Epithelial cell of esophagus (primary cell): Measurements from ENCODE around the gene CEP83.

Experiments
- DNase-seq: peaks from one replicate; pipeline ENCODE4 v3.0.0; 2010; ENCODE audit warnings: low read depth
- H3K4me3 ChIP-seq: 2 replicates; pipeline ENCODE4 v1.5.1; 2011; ENCODE audit warnings: mild to moderate bottlenecking, low read length, control low read depth
- TF ChIP-seq, protein P1 (sequence below): IDR thresholded peaks from 2 replicates; pipeline ENCODE4 v1.5.1; 2011; ENCODE audit warnings: low read depth, mild to moderate bottlenecking, low read length, control low read depth, inconsistent platforms; ENCODE audit not compliant: insufficient read depth; ENCODE audit errors: missing control alignments

Gene CEP83, protein sequence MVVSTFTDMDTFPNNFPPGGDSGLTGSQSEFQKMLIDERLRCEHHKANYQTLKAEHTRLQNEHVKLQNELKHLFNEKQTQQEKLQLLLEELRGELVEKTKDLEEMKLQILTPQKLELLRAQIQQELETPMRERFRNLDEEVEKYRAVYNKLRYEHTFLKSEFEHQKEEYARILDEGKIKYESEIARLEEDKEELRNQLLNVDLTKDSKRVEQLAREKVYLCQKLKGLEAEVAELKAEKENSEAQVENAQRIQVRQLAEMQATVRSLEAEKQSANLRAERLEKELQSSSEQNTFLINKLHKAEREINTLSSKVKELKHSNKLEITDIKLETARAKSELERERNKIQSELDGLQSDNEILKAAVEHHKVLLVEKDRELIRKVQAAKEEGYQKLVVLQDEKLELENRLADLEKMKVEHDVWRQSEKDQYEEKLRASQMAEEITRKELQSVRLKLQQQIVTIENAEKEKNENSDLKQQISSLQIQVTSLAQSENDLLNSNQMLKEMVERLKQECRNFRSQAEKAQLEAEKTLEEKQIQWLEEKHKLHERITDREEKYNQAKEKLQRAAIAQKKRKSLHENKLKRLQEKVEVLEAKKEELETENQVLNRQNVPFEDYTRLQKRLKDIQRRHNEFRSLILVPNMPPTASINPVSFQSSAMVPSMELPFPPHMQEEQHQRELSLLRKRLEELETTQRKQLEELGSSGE

DNA sequence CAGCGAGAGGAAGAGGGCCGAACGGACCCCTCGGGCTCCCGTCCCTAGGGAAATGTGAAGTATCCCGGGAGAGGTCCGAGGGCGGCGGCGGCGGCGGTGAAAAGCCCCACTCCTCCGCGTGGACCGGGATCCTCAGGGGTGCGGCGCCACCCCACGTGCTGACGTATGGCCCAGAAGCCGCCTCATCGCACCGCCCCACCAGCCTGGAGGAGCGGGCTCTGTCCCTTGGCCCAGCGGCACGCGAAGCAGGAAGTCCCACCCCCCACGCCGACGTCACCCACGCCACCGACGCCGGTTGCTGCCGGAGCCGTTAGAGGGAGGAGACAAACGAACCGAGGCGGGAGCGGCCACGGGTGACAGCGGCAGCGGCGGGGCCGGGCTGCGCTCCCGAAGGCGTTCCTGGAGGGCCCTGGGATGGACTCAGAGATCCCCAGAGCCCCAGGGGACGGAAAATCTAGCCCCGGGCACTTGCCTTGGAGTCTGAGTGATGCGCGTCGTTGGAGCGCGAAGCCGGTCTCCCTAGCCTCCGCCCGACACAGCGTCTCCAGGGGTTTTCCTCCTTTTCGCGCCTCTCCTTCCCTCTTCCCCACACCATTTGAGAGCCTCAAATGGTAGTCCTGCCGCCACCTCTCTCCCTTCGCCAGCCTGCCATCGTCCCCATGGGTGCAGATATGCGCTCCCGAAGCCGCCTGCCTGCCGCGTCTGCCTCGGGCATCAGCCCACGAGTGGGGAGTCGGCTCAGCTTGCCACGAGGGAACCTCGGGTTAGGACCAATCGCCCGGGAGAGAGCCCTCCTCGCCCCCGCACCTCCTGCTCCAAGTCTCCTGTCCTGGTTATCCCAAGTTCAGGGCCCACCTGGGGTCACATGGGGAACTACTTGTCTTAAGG is at the start of gene CEP83:
CEP83 (minus strand) TSS at position 140 of the 888 bp plus-strand sequence. CDS start 47,377 bp downstream, outside the sequence.
- TF ChIP-seq, protein P1, sequence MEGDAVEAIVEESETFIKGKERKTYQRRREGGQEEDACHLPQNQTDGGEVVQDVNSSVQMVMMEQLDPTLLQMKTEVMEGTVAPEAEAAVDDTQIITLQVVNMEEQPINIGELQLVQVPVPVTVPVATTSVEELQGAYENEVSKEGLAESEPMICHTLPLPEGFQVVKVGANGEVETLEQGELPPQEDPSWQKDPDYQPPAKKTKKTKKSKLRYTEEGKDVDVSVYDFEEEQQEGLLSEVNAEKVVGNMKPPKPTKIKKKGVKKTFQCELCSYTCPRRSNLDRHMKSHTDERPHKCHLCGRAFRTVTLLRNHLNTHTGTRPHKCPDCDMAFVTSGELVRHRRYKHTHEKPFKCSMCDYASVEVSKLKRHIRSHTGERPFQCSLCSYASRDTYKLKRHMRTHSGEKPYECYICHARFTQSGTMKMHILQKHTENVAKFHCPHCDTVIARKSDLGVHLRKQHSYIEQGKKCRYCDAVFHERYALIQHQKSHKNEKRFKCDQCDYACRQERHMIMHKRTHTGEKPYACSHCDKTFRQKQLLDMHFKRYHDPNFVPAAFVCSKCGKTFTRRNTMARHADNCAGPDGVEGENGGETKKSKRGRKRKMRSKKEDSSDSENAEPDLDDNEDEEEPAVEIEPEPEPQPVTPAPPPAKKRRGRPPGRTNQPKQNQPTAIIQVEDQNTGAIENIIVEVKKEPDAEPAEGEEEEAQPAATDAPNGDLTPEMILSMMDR: no peak
- peak within 1 kb of the TSS; percentile 82 for H3K4me3 ChIP-seq
- DNase-seq: peak; percentile 95

DNA sequence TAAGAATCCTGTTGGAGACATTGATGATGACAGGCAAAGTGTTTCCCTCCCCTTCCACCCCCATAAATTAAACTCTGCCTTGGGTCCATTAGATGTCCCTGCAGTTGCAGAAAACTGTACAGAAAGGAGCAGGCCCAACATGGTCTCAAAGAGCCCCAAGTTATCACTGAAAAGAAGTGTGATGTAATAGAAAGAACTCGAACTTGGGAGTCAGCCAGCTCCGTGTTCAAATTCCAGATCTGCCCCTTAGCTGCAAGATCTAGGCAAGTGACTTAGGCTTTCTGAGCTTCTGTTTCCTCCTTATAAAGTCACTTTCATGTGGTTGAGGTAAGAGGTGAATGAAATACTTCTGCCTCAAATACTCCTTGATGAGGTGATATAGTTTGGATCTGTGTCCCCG is 49.6 kb upstream of the CEP83 start:
- TF ChIP-seq, protein P1: no peak
- no peak overlapping the region for H3K4me3 ChIP-seq
- DNase-seq: no peak

DNA sequence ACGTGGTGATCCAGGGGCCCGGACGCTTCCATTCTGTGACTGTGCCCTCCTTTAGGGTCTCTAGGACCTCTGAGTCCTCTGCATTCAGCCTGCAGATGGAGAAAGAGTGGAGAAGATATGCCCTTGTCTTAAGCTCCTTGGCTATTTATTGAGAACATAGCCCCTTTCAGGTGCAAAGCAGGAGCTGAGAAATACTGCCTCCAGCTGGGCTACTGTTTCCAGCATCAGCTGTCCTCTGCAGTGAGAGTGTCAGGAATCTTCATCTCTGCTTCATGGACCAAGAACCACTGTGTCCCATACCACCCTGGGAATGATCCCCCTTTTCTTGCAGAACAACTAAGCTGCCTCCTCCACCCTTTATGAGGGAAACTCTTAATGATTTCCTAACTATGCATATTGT is 47.8 kb upstream of the CEP83 start:
- H3K4me3 ChIP-seq: no peak overlapping the region
- no peak for DNase-seq
- TF ChIP-seq, protein P1: no peak

DNA sequence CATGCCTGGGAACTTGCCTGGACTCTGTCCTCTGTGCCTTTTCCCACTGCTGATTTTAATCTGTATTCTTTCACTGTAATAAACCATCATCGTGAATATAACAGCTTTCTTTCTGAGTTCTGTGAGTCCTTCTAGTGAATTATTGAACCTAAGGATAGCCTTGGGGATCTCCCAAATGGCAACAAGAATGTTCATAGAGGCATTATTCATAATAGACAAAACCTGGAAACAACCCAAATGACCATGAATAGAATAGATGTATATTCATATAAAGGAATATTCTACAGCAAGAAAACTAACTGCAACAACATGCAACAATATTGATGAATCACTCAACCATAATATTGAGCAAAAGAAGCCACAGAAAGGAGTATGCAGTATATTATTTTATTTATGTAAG is 44.7 kb upstream of the CEP83 start:
- TF ChIP-seq, protein P1: no peak
- no peak overlapping the region for H3K4me3 ChIP-seq
- no peak for DNase-seq

DNA sequence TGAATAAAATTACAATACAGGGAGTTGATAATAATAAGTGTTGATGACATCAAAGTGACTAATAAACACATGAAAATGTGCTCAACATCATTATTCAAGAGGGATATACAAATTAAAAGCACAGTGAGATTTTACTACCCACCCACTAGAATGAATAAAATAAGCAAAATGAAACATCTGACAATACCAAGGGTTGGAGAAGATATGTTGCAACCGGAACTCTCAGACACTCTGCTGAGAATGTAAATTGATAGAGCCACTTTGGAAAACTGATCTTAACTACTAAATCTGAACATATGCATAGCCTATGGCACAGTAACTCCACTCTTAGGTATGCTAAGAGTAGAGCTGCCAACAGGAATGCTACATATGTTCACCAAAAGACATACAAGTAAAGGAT is 44.0 kb upstream of the CEP83 start:
- DNase-seq: no peak
- TF ChIP-seq, protein P1: no peak
- H3K4me3 ChIP-seq: no peak overlapping the region

DNA sequence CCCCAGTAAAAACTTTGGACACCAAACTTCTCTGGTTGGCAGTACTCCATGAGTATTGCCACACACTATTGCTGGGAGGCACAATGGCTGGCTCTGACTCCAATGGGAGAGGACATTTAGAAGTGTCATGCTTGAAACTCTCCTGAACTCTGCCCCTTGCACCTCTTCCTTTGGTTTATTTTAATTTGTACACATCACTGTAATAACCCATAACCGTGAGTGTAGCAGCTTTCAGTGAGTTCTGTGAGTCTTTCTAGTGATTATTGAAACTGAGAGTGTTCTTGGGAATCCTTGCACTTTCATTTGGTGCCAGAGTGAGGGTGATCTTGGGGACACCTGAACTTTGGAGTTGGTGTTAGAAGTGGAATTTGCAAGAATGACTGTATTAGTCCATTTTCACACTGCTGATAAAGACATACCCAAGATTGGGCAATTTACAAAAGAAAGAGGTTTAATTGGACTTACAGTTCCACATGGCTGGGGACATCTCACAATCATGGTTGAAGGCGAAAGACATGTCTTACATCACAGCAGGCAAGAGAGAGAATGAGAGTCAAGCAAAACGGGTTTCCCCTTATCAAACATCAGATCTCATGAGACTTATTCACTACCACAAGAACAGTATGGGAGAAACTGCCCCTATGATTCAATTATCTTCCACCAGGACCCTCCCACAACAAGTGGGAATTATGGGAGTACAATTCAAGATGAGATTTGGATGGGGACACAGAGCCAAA is 41.3 kb upstream of the CEP83 start:
- H3K4me3 ChIP-seq: no peak overlapping the region
- TF ChIP-seq, protein P1: no peak
- DNase-seq: peak; percentile 27
